HG03066 (cell line): ENCODE data around the gene OR2A2.
"Not testable (repeated sequence)": the region's sequence is repeated elsewhere in the genome, so short reads cannot be mapped to it uniquely, and the experiment has no call there.

Source experiments
- ATAC-seq: cut with Tn5 transposase; IDR thresholded peaks from one replicate; pipeline ENCODE4 v1.9.1; 2021; ENCODE audit warnings: low read depth; ENCODE audit not compliant: unreplicated experiment

The OR2A2 gene

GRCh38 chr7:144109283-144109682, at the start of gene OR2A2:
Gene OR2A2 (plus strand): TSS chr7:144109583. CDS start chr7:144109583, 0 bp downstream.
- no peak for ATAC-seq

- no peak for ATAC-seq
These were observed 45.7 kb upstream of the OR2A2 start for GRCh38 chr7:144063710-144064109.

GRCh38 chr7:144069511-144069910, 39.9 kb upstream of the OR2A2 start, which contains the start of gene OR2A25:
Gene OR2A25 (plus strand): TSS chr7:144069811. CDS start chr7:144074220, 4,409 bp downstream.
- no peak for ATAC-seq

GRCh38 chr7:144069953-144070352, 39.4 kb upstream of the OR2A2 start:
- no peak for ATAC-seq

GRCh38 chr7:144074374-144074773, 35.0 kb upstream of the OR2A2 start:
- ATAC-seq = no peak

GRCh38 chr7:144085978-144086377, 23.4 kb upstream of the OR2A2 start, which contains the start of gene OR2A12:
Gene OR2A12 (plus strand): TSS chr7:144086278. CDS start chr7:144095108, 8,830 bp downstream.
- no peak for ATAC-seq

- ATAC-seq = no peak
These were observed 22.7 kb upstream of the OR2A2 start for GRCh38 chr7:144086730-144087129.

- no peak for ATAC-seq
These were observed 22.2 kb upstream of the OR2A2 start for GRCh38 chr7:144087230-144087629.

- no peak for ATAC-seq
These were observed 18.7 kb upstream of the OR2A2 start for GRCh38 chr7:144090667-144091066.

- ATAC-seq = no peak
These were observed 10.6 kb upstream of the OR2A2 start for GRCh38 chr7:144098776-144099175.

GRCh38 chr7:144100607-144101006, 8.8 kb upstream of the OR2A2 start:
- ATAC-seq = no peak

- no peak for ATAC-seq
These were observed 7.3 kb upstream of the OR2A2 start for GRCh38 chr7:144102041-144102440.

- ATAC-seq = no peak
These were observed 4.2 kb upstream of the OR2A2 start for GRCh38 chr7:144105211-144105610.

- ATAC-seq = no peak
These were observed 889 bp downstream of the OR2A2 start for GRCh38 chr7:144110272-144110671.

- no peak for ATAC-seq
These were observed 4.3 kb downstream of the OR2A2 start for GRCh38 chr7:144113651-144114050.

GRCh38 chr7:144118341-144118740, 9.0 kb downstream of the OR2A2 start:
- ATAC-seq = no peak

GRCh38 chr7:144122876-144123275, 13.5 kb downstream of the OR2A2 start, which contains the start of gene OR2A14:
Gene OR2A14 (plus strand): TSS chr7:144123176. CDS start chr7:144129113, 5,937 bp downstream.
- ATAC-seq = no peak

- peak; percentile 100 for ATAC-seq
These were observed 18.4 kb downstream of the OR2A2 start for GRCh38 chr7:144127714-144128334.

- not testable (repeated sequence) for ATAC-seq
These were observed 20.2 kb downstream of the OR2A2 start for GRCh38 chr7:144129601-144130000.

- ATAC-seq = no peak
These were observed 21.3 kb downstream of the OR2A2 start for GRCh38 chr7:144130730-144131129.

GRCh38 chr7:144132262-144132661, 22.9 kb downstream of the OR2A2 start:
- ATAC-seq = no peak

- no peak for ATAC-seq
These were observed 23.9 kb downstream of the OR2A2 start for GRCh38 chr7:144133307-144133706.
